22Rv1 (cell line): ENCODE results near the gene CRAT.

Experiments used
- H3K27ac ChIP-seq: fragments of 450-650 bp; 2 replicates; pipeline ENCODE4 v1.5.1; 2017
- ZFX ChIP-seq: fragments of 450-650 bp; IDR thresholded peaks from 2 replicates; pipeline ENCODE4 v1.6.1; 2017; ENCODE audit warnings: antibody characterized with exemption, borderline replicate concordance
- TF ChIP-seq, protein P1 (sequence below): fragments of 450-650 bp; IDR thresholded peaks from 2 replicates; pipeline ENCODE4 v1.5.1; 2017; ENCODE audit warnings: mild to moderate bottlenecking

Gene CRAT

GRCh38 chr9:129102095-129102525, 8.5 kb downstream of the CRAT start:
- H3K27ac ChIP-seq, result no peak overlapping the region
- TF ChIP-seq, protein P1, sequence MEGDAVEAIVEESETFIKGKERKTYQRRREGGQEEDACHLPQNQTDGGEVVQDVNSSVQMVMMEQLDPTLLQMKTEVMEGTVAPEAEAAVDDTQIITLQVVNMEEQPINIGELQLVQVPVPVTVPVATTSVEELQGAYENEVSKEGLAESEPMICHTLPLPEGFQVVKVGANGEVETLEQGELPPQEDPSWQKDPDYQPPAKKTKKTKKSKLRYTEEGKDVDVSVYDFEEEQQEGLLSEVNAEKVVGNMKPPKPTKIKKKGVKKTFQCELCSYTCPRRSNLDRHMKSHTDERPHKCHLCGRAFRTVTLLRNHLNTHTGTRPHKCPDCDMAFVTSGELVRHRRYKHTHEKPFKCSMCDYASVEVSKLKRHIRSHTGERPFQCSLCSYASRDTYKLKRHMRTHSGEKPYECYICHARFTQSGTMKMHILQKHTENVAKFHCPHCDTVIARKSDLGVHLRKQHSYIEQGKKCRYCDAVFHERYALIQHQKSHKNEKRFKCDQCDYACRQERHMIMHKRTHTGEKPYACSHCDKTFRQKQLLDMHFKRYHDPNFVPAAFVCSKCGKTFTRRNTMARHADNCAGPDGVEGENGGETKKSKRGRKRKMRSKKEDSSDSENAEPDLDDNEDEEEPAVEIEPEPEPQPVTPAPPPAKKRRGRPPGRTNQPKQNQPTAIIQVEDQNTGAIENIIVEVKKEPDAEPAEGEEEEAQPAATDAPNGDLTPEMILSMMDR, result no peak
- no peak for TF ChIP-seq ZFX

DNA sequence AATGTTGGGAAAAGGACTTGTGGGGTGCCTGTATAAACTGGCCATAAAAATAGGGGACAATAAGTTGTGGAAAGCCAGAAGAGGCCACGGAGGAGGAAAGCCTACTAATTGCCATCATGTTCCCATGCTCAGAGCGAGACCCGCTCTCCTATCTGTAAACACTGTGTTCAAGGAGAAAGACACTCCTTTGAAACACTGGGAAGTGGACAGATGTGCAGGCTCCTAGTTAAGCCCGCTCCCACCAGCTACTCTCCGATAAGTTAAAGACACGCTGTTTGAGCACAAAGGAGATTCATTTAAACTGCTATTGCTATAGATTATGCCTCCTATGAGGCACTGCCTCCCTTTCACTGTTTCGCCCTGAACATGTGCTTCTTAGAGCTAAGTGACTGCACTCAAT, 9.3 kb downstream of the CRAT start:
- TF ChIP-seq, protein P1, result no peak
- TF ChIP-seq ZFX, result no peak
- H3K27ac ChIP-seq, result no peak overlapping the region

GRCh38 chr9:129100383-129101169, 10.0 kb downstream of the CRAT start:
- TF ChIP-seq ZFX, result no peak
- TF ChIP-seq, protein P1, result no peak

GRCh38 chr9:129098328-129098727, 12.3 kb downstream of the CRAT start:
- TF ChIP-seq ZFX, result no peak
- TF ChIP-seq, protein P1, result no peak
- H3K27ac ChIP-seq, result no peak overlapping the region

More at GRCh38 chr9:129100383-129101169, 10.0 kb downstream of the CRAT start:
- H3K27ac ChIP-seq, result no peak overlapping the region

DNA sequence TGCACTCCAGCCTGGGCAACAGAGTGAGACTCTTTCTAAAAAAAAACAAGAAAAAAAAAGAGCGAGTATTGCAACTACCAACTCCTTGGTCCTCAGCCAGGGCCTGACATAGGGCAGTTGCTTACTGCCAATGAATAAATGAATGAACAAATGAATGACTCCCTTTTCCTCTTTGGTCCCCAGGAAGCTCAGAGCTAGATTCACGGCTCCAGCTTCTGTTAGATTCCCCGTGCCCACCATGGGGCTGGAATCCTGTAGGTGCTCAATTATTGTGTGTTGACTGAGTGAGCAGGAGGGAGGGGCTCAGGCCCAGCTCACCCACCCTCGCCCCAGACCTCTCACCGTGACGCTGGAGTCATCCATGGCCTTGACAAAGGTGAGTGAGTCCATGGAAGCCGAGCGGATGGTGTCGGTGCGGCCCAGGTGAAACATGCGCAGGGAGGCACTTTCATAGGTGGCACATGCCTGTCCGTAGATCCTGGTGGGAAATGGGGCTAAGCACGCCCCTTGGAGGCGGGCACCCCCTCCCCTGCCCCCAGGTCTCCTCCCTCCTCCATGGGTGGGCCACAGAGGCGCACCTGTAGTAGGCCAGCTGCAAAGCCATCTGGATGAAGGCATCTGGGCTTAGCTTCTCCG, 12.8 kb downstream of the CRAT start:
- no peak overlapping the region for H3K27ac ChIP-seq
- no peak for TF ChIP-seq ZFX
- TF ChIP-seq, protein P1, result no peak

DNA sequence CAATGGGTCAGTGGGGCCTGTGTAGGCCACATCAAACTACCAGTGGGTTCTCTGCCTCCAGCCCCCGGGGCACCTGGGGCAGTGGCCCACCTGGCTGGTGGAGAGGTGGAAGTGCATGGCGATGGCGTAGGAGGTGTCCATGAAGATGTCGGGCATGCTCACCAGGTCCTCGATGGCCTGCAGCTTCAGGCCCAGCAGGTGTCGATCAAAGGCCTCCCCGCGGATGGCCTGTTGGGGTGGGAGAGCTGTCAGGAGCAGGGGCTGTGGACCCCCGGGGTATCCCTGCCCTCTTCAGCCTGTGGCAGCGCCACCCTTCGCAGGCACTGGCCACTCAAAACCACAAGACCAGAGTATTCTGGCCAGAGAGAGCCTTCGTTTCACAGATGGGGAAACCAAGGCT, 14.7 kb downstream of the CRAT start:
- TF ChIP-seq, protein P1, result no peak
- no peak for TF ChIP-seq ZFX
- no peak overlapping the region for H3K27ac ChIP-seq

GRCh38 chr9:129095170-129095667, 15.4 kb downstream of the CRAT start:
- no peak overlapping the region for H3K27ac ChIP-seq
- TF ChIP-seq, protein P1, result no peak
- TF ChIP-seq ZFX, result no peak
